H9 (cell line): ENCODE data around the gene DLL4. TPM values are rescaled to one million over a fixed set of nuclear protein-coding genes. Genes with fewer than 3 reads are reported as not detected.
A peak's percentile ranks its signal among the peaks of the same experiment; 100 is the strongest.

Experiments used
- DNase-seq: peaks from one replicate; pipeline ENCODE4 v3.0.0-alpha.2; 2017
- H2AFZ ChIP-seq: one replicate; pipeline ENCODE4 v1.6.1; 2013; ENCODE audit warnings: mild to moderate bottlenecking, low read length, control low read depth, moderate library complexity
- H2AK5ac ChIP-seq: 2 replicates; pipeline ENCODE4 v1.6.1; 2013; ENCODE audit warnings: low read length, control low read depth, mixed read lengths; ENCODE audit not compliant: insufficient read length
- H2BK120ac ChIP-seq: one replicate; pipeline ENCODE4 v1.6.1; 2013; ENCODE audit warnings: low read depth, mild to moderate bottlenecking, low read length, control low read depth, inconsistent platforms; ENCODE audit not compliant: poor library complexity, severe bottlenecking
- H2BK12ac ChIP-seq: 2 replicates; pipeline ENCODE4 v1.6.1; 2013; ENCODE audit warnings: low read length, control low read depth, mixed read lengths, low read depth; ENCODE audit not compliant: insufficient read length
- H2BK15ac ChIP-seq: 2 replicates; pipeline ENCODE4 v1.6.1; 2013; ENCODE audit warnings: low read depth, low read length, control low read depth
- H2BK20ac ChIP-seq: one replicate; pipeline ENCODE4 v1.6.1; 2013; ENCODE audit warnings: low read depth, mild to moderate bottlenecking, low read length, control low read depth, inconsistent platforms; ENCODE audit not compliant: poor library complexity, severe bottlenecking
- H2BK5ac ChIP-seq: 2 replicates; pipeline ENCODE4 v1.6.1; 2013; ENCODE audit warnings: low read length, control low read depth, mixed read lengths; ENCODE audit not compliant: insufficient read length
- H3K14ac ChIP-seq: 2 replicates; pipeline ENCODE4 v1.6.1; 2013; ENCODE audit warnings: low read length, control low read depth; ENCODE audit not compliant: insufficient read depth
- H3K18ac ChIP-seq: 2 replicates; pipeline ENCODE4 v1.6.1; 2013; ENCODE audit warnings: low read depth, mild to moderate bottlenecking, mixed read lengths, low read length, control low read depth; ENCODE audit not compliant: insufficient read length
- H3K23ac ChIP-seq: 2 replicates; pipeline ENCODE4 v1.6.1; 2013; ENCODE audit warnings: low read length, control low read depth, mixed read lengths, low read depth; ENCODE audit not compliant: insufficient read length
- H3K23me2 ChIP-seq: 2 replicates; pipeline ENCODE4 v1.6.1; 2013; ENCODE audit warnings: low read depth, mild to moderate bottlenecking, mixed read lengths, low read length, control low read depth; ENCODE audit not compliant: insufficient read length, poor library complexity, severe bottlenecking
- H3K27ac ChIP-seq: 2 replicates; pipeline ENCODE4 v1.5.1; 2013; ENCODE audit warnings: low read length, control low read depth, mixed read lengths, low read depth; ENCODE audit not compliant: insufficient read length
- H3K27me3 ChIP-seq: 2 replicates; pipeline ENCODE4 v1.6.1; 2013; ENCODE audit warnings: low read length, control low read depth, inconsistent platforms; ENCODE audit not compliant: insufficient read depth
- H3K4ac ChIP-seq: 2 replicates; pipeline ENCODE4 v1.6.1; 2013; ENCODE audit warnings: low read depth, mild to moderate bottlenecking, control low read depth, inconsistent platforms, low read length, moderate library complexity
- H3K4me1 ChIP-seq: 2 replicates; pipeline ENCODE4 v1.6.1; 2013; ENCODE audit warnings: low read length, control low read depth, inconsistent platforms; ENCODE audit not compliant: insufficient read depth
- H3K4me2 ChIP-seq: 2 replicates; pipeline ENCODE4 v1.6.1; 2013; ENCODE audit warnings: low read length, control low read depth, mixed read lengths; ENCODE audit not compliant: insufficient read length, insufficient read depth
- H3K56ac ChIP-seq: 2 replicates; pipeline ENCODE4 v1.6.1; 2013; ENCODE audit warnings: low read depth, mild to moderate bottlenecking, mixed read lengths, low read length, control low read depth; ENCODE audit not compliant: insufficient read length
- H3K79me1 ChIP-seq: 2 replicates; pipeline ENCODE4 v1.6.1; 2013; ENCODE audit warnings: low read depth, mild to moderate bottlenecking, moderate library complexity, low read length, control low read depth, inconsistent platforms; ENCODE audit not compliant: insufficient read depth, poor library complexity, severe bottlenecking
- H3K79me2 ChIP-seq: 2 replicates; pipeline ENCODE4 v1.6.1; 2013; ENCODE audit warnings: low read length, control low read depth, inconsistent platforms; ENCODE audit not compliant: insufficient read depth
- H3K9ac ChIP-seq: 2 replicates; pipeline ENCODE4 v1.6.1; 2013; ENCODE audit warnings: low read length, control low read depth, mixed read lengths; ENCODE audit not compliant: insufficient read length; ENCODE audit errors: extremely low read depth
- H3K9me3 ChIP-seq: one replicate; pipeline ENCODE4 v1.6.1; 2013; ENCODE audit warnings: low read depth, low read length, inconsistent platforms; ENCODE audit not compliant: control insufficient read depth
- H3T11ph ChIP-seq: one replicate; pipeline ENCODE4 v1.6.1; 2013; ENCODE audit warnings: mild to moderate bottlenecking, low read length, control low read depth, inconsistent platforms
- H4K20me1 ChIP-seq: one replicate; pipeline ENCODE4 v1.6.1; 2013; ENCODE audit not compliant: control insufficient read depth, insufficient read length, insufficient read depth
- H4K5ac ChIP-seq: 2 replicates; pipeline ENCODE4 v1.6.1; 2013; ENCODE audit warnings: low read depth, mild to moderate bottlenecking, mixed read lengths, low read length, control low read depth; ENCODE audit not compliant: insufficient read length
- H4K8ac ChIP-seq: replicated peaks from 2 replicates; pipeline ENCODE4 v1.6.1; 2013; ENCODE audit warnings: low read length, control low read depth, mixed read lengths, low read depth; ENCODE audit not compliant: insufficient read length
- H4K91ac ChIP-seq: 2 replicates; pipeline ENCODE4 v1.6.1; 2013; ENCODE audit warnings: low read depth, mild to moderate bottlenecking, moderate library complexity, mixed read lengths, low read length, control low read depth; ENCODE audit not compliant: insufficient read length
- H3K27ac Mint-ChIP-seq, 3 experiments: 2 replicates in 2 of 3; 3 replicates in 1 of 3; pipeline ENCODE4 v1.8.0; 2020 to 2021; ENCODE audit warnings: mixed read lengths in 3 of 3, mild to moderate bottlenecking in 1 of 3, moderate library complexity in 1 of 3
- H3K27me3 Mint-ChIP-seq: 2 replicates; pipeline ENCODE4 v1.8.0; 2021; ENCODE audit warnings: low read depth, mild to moderate bottlenecking, moderate library complexity, mixed read lengths
- H3K36me3 Mint-ChIP-seq, 3 experiments: 2 replicates in 2 of 3; 3 replicates in 1 of 3; pipeline ENCODE4 v1.8.0; 2020 to 2021; ENCODE audit warnings: low read depth in 3 of 3, mixed read lengths in 3 of 3; ENCODE audit not compliant: insufficient read depth in 1 of 3
- H3K4me1 Mint-ChIP-seq, 2 experiments: 2 replicates each; pipeline ENCODE4 v1.8.0; 2020; ENCODE audit warnings: mixed read lengths in 2 of 2
- H3K4me3 Mint-ChIP-seq, 2 experiments: 2 replicates in 1 of 2; 3 replicates in 1 of 2; pipeline ENCODE4 v1.8.0; 2020 to 2021; ENCODE audit warnings: mild to moderate bottlenecking in 2 of 2, mixed read lengths in 2 of 2, moderate library complexity in 1 of 2
- H3K9me3 Mint-ChIP-seq, 2 experiments: 2 replicates in 1 of 2; 3 replicates in 1 of 2; pipeline ENCODE4 v1.8.0; 2020; ENCODE audit warnings: mild to moderate bottlenecking in 2 of 2, mixed read lengths in 2 of 2, moderate library complexity in 1 of 2
- WGBS: extraction: QIAGEN DNeasy Blood & Tissue Kit; methylation state at CpG from one replicate; pipeline ENCODE4 v1.1.7; 2013; ENCODE audit warnings: missing lambda C conversion rate, low lambda C conversion rate, mixed read lengths; ENCODE audit not compliant: insufficient read length; ENCODE audit errors: extremely low coverage; 5-methylcytosine and 5-hydroxymethylcytosine counted together
- total RNA-seq: library from RNA; stranded (reverse); gene quantifications from 2 replicates; pipeline ENCODE4 v1.2.1, GENCODE V29; 2021
- TF ChIP-seq, protein P1 (sequence below): fragments of 200-600 bp; sonication (generic); conservative IDR thresholded peaks from 3 replicates; pipeline ENCODE4 v1.8.0; 2021; ENCODE audit warnings: antibody characterized with exemption, mild to moderate bottlenecking

The DLL4 gene
- total RNA-seq, 1 experiment from 2014 or later = 0.28 TPM

DNA sequence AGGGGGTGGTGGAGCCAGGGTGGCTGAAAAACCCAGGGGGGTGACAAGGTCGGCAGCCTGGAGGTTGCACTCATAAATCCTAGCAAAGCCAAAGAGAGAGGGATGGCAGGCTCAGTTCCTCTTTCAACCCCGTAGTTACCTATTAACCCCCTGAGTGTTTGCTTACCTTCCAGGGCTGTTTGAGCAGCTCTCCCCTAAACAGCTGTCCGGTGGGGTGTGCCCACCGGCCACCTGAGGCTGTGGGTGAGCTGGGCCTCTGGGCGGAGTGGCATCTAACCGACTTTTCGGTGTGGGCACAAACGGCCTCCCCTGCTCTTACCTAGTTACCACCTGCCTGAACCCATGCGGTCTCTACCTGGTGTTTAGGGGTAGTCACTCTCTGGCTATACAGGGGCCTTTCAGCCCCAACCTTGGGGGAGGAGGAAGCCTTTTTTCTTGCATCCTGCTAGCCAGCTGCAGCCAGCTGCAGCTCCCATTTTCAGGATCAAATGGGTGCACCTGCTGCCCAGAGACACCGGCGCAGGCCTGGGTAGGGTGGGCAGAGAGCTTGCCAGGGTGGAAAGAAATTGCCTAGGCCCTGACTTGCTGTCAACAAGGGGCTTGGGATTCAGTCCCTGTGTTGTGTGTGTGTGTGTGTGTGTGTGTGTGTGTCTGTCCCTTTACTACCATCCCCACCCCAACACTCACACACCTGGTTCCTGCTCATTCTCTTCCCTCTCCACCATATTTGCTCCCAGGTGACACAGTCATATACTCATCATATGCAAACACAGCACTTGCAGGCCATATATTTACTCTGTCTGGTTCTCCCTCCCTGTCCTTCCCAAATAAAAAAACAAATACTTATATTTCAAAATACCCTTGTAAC is 3.7 kb downstream of the DLL4 start:
- no peak overlapping the region for H2BK120ac ChIP-seq
- no peak overlapping the region for H4K8ac ChIP-seq
- no peak overlapping the region for H4K5ac ChIP-seq
- H2BK12ac ChIP-seq = no peak overlapping the region
- H2BK20ac ChIP-seq = no peak overlapping the region
- H3K4me1 ChIP-seq = no peaks in the 10 kb centered on the region
- H4K20me1 ChIP-seq = no peaks in the 10 kb centered on the region
- H3K79me1 ChIP-seq = no peaks in the 10 kb centered on the region
- Mint-ChIP-seq H3K4me3 (peak overlapping the region in 1 of 2 experiments; percentile 43; a peak in 1 of 5 replicates), H3K4me1 (peaks cover 24 to 36% of the 10 kb centered on the region in 2 experiments), H3K27me3 (peaks cover 90% of the 10 kb centered on the region), H3K36me3 (no peaks in the 10 kb centered on the region), H3K27ac (no peak overlapping the region), H3K9me3 (no peaks in the 10 kb centered on the region; a peak in 1 of 5 replicates)
- H3K27me3 ChIP-seq = peaks cover 26% of the 10 kb centered on the region; the same call in 1 of the 2 replicates
- no peak overlapping the region for H3K18ac ChIP-seq
- DNase-seq = no peak
- no peak overlapping the region for H3K4ac ChIP-seq
- H3K4me2 ChIP-seq = no peak overlapping the region
- peaks cover 28% of the 10 kb centered on the region for H3K23me2 ChIP-seq
- H4K91ac ChIP-seq = no peak overlapping the region
- no peak overlapping the region for H3K23ac ChIP-seq
- H2BK15ac ChIP-seq = no peak overlapping the region
- H3T11ph ChIP-seq = no peak overlapping the region
- no peak overlapping the region for H3K56ac ChIP-seq
- TF ChIP-seq, protein P1, sequence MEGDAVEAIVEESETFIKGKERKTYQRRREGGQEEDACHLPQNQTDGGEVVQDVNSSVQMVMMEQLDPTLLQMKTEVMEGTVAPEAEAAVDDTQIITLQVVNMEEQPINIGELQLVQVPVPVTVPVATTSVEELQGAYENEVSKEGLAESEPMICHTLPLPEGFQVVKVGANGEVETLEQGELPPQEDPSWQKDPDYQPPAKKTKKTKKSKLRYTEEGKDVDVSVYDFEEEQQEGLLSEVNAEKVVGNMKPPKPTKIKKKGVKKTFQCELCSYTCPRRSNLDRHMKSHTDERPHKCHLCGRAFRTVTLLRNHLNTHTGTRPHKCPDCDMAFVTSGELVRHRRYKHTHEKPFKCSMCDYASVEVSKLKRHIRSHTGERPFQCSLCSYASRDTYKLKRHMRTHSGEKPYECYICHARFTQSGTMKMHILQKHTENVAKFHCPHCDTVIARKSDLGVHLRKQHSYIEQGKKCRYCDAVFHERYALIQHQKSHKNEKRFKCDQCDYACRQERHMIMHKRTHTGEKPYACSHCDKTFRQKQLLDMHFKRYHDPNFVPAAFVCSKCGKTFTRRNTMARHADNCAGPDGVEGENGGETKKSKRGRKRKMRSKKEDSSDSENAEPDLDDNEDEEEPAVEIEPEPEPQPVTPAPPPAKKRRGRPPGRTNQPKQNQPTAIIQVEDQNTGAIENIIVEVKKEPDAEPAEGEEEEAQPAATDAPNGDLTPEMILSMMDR = no peak
- no peak overlapping the region for H2AK5ac ChIP-seq
- H3K9me3 ChIP-seq = no peaks in the 10 kb centered on the region
- no peaks in the 10 kb centered on the region for H3K79me2 ChIP-seq
- H3K14ac ChIP-seq = no peak overlapping the region
- no CpG with 5 or more reads among the region's 11 CpGs for WGBS
- H3K27ac ChIP-seq = no peak overlapping the region
- no peak overlapping the region for H3K9ac ChIP-seq
- H2BK5ac ChIP-seq = no peak overlapping the region
- no peak overlapping the region for H2AFZ ChIP-seq
